Stimulated activated CD4-positive, alpha-beta T cell treated with anti-CD3 and anti-CD28 coated beads, TNF-alpha, amount 100 ng/mL, for 24 hours (primary cell): ENCODE results near the gene CD200R1.

Source experiments
- DNase-seq, 3 experiments: peaks; one replicate each; pipeline ENCODE4 v3.0.0-alpha.2; 2020; ENCODE audit warnings: low read depth in 3 of 3

The CD200R1 gene

DNA sequence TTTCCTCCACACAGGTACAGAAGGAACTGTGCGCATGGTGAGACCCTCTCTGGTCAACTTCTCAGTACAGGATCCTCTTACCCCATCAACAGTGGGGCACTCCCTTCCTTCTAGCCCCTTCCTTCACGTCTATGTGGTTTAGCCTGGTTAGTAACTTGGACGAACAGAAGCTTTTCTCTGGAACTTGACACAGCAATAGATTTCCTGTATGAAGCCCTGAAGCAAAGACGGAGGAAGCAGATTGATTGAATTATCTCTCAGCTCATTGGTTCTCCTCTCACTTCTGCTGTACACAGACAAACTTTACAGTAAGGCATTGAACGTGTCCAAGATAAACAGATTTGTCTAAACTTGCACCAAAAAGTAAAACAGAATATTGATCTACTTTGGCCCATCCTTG is at the start of gene CD200R1:
Gene CD200R1 (minus strand): TSS at position 210 of the 400 bp plus-strand sequence. CDS start 246 bp downstream, outside the sequence.
- DNase-seq: no peak

DNA sequence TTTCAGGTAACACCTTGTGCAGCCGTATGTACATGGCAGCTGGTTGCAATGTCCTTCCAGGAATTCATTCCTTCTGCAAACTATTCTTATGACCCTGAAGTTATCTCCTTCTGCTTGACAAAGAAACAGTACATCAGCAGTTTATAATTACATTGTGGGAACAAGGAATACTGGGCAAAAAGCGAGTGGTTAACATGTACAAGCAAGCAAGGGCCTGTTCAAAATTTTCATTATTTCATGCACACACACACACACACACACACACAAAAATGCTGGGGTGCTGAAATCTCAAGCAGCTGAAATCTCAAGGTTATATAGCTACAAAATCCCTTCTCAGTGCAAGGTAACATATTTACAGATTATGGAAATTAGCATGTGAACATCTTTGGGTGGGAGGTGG is 46.6 kb upstream of the CD200R1 start:
- DNase-seq: no peak

DNA sequence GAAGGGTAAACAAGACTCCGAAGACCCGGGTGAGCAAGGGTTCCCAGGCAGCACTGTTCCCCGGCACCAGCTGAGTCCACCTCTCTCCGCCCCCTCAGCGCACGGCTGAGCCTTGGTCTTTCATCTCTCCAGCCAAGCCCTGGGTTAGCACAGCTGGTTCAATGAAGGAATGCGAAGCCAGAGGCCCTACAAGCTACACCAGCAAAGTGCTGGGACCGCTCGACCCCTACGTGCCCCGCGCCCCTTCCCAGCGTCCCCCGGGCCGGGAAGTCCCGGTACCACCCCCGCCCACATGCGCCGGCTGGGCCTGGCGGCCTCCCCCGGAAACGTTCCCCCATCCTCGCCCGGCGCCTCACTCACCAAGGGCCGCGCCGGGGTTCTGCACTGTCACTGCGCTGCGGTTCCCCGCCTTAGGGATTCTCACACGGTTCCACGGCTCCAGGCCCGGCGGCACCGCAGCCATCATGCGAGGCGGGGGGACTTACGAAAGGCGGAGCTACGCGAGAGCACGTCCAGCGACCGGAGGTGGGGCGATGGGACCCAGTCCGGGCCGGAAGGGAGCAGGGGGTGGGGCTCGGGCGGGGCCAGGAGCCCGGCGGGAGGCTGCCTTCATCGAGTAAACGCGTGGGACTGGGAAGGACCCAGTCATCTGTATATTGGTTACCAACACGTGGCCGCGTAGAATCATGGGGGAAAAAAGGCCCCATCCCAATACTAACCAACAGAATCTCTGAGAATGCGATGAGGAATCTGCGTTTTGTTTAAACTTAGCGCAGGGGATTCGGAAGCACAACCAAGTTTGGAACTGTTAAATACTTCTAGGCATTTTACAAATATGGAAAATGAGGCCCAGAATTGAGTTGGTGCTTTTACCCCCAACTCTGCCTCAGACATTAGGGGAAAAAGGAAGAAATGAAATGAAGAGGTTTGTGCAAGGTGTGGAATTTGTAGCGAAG is 44.6 kb upstream of the CD200R1 start:
- peak; percentile 79 to 91 (median 83) for DNase-seq

GRCh38 chr3:113018536-113019181 is 43.8 kb upstream of the CD200R1 start:
- DNase-seq: no peak

DNA sequence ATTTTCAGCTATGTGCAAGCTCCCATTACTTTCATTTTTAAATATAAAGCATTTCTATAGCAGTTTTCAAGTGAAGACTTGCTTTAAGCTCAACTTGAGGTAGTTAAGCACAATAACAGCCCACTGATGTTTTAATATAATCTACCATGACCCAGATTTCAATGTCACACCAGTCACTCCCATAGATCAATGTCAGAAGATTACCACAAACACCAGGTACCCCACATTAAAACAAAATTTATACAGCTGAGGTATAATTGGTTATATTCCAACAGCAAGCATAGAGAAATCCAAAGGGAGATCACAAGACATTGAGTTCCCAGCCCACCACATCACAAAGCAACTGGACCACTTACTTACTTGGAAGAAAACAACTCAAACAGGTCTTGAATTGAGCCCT is 38.7 kb upstream of the CD200R1 start:
- DNase-seq: no peak

GRCh38 chr3:113008117-113008516 is 33.2 kb upstream of the CD200R1 start:
- DNase-seq: no peak

DNA sequence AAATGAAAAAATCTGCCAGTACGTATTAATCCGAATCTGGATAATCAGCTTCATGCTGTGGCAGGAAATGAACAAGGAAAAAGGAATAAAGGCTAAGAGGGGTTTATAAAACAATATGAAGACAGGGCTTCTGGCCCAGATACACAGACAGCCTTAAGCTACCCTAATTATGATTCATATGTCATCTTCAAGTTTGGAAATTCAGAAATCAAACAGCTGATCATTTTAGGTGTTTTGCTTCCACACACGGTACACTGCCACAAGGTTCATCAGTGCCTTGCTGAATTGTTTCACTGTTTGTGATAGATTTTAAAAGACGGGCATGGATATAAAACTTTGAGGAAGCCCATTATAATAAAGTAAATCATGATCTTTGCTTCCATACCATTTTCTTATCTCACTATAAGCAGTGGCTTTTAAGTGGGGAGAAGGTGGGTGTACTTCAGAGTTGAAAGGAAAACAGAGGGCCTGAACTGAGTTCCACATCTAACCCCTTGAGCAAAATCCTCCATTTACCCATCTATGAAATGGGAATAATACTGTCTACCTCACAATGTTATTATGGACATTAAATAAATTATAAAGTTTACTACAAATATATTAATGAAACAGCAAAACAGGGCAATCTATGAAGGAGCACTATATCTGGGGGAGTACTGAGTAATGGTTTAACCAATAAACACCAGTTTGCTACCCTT is 31.6 kb upstream of the CD200R1 start:
- DNase-seq: no peak

- DNase-seq: no peak
Measured at GRCh38 chr3:113005611-113006010, 30.7 kb upstream of the CD200R1 start.

DNA sequence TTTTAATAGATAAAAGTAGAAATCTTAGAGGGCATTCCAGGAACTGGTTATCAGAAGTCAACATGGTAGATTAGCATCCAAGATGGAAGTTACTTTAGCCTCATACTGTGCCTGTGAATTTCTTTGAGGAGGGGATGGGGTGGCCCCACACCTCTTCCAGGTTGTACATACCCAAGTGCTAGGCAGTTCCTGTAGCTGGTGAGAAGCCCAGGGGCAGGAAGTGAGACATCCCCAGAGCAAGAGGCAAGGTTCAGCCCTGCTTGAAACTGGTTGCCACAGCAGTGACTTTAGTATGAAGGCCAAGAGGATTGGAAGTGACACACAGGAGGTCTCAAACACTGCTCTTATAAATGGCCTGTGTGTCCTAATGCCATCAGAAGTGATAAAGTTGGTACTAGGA is 27.8 kb upstream of the CD200R1 start:
- peak in 1 of 3 experiments; percentile 29 for DNase-seq

- no peak for DNase-seq
Measured at GRCh38 chr3:113002037-113002436, 27.1 kb upstream of the CD200R1 start.

- DNase-seq: no peak
Measured at GRCh38 chr3:113000691-113001090, 25.8 kb upstream of the CD200R1 start.

- no peak for DNase-seq
Measured at GRCh38 chr3:112995800-112996199, 20.9 kb upstream of the CD200R1 start.

GRCh38 chr3:112990672-112991602 is 16.0 kb upstream of the CD200R1 start, which contains the start of gene GTPBP8:
GTPBP8 (plus strand) TSS chr3:112990984; CDS start chr3:112991000, 16 bp downstream.
- DNase-seq: peak; percentile 73 to 89 (median 80)

- DNase-seq: no peak
Measured at GRCh38 chr3:112987710-112988334, 12.9 kb upstream of the CD200R1 start.

GRCh38 chr3:112984485-112984884 is 9.6 kb upstream of the CD200R1 start:
- no peak for DNase-seq

GRCh38 chr3:112982710-112983109 is 7.8 kb upstream of the CD200R1 start:
- no peak for DNase-seq

DNA sequence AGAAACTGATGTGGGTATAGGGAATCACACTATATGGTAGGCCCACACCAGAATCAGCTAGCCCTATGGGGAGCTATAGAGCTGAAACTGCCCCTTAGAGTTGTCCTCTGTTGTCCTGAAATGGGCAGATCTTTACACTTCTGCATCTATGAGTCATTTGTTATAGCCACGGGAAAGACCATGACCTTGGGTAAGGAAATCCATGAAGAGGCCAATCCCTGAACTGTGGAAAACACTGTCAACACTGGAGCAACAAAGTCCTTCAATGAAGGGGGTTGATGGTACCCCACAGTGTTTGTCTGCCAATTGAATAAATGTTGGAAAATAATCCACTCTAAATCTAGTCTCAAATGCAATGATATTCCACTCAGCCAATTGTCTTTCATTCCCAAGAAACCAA is 5.2 kb upstream of the CD200R1 start:
- no peak for DNase-seq

- DNase-seq: no peak
Measured at GRCh38 chr3:112979244-112979832, 4.4 kb upstream of the CD200R1 start.

DNA sequence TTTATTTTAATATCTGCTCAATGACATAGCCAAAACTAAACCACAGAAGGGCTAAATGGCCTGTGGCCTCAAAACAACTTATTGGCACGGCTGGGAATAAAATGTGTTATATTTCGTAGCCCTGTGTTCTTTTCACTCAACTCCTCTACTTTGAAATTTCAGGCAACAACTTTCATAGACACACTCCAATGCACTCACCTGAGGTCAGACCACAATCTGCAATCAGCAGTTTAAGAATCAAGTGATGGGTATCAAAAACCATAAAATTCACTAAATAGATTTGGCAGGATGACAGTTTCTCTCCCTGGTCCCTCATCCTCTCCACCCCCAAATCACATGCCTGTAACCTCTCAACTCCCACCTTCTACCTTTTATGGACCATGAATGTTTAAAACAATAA is 2.0 kb upstream of the CD200R1 start:
- DNase-seq: no peak

DNA sequence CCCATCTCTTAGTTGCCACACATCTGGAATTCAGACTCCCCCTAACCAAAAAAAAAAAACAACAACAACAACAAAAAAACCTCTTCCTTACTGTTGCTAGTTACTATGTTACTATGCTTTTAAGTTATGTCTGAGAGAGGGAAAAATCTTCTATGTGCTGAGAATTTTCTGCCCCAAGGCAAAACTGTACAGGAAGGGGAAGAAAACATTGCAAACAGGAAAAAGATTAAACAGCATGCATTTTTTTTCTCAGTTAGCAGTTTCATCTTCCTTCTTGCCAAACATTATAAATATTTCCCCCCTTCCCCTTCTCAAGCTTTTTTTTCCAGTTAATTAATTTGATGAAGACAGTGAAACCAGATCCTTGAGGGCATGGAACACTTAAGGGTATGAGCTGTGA is 1.1 kb upstream of the CD200R1 start:
- DNase-seq: no peak
